Pancreas (tissue), 10 donors: ENCODE results near the gene STK24. TPM values are rescaled to one million over a fixed set of nuclear protein-coding genes. Genes with fewer than 3 reads are reported as not detected.
"Not testable (repeated sequence)": the region's sequence is repeated elsewhere in the genome, so short reads cannot be mapped to it uniquely, and the experiment has no call there.

ENCODE experiments used
- ATAC-seq, 4 donors: fragments of 200-7000 bp; cut with Tn5 transposase; one replicate each; pipeline versions ENCODE4 v1.8.0 to v1.9.1; 2020; ENCODE audit warnings: mild to moderate bottlenecking in 4 of 4, moderate library complexity in 4 of 4
- DNase-seq, 6 donors: peaks; one replicate each; pipeline ENCODE4 v3.0.0-alpha.2; 2020
- FAIRE-seq: peaks from 2 replicates; lab custom pipeline; 2012; peaks lifted over from hg19 to GRCh38; lab: Jason Lieb, UNC
- H3K27ac ChIP-seq, 4 donors: fragments of 200-600 bp; sonication (generic); 1 replicate in 3 of 4; 2 replicates in 1 of 4; pipeline versions ENCODE4 v1.5.0 to v1.8.0; 2020
- H3K27me3 ChIP-seq, 4 donors: fragments of 200-600 bp; one replicate each; pipeline ENCODE4 v1.8.0; 2021
- H3K36me3 ChIP-seq, 3 donors: fragments of 200-600 bp; sonication (generic) in 1 of 3; one replicate each; pipeline versions ENCODE4 v1.5.0 to v1.8.0; 2020 to 2021
- H3K4me1 ChIP-seq, 3 donors: fragments of 200-600 bp; one replicate each; pipeline ENCODE4 v1.8.0; 2021
- H3K4me3 ChIP-seq, 4 donors: fragments of 200-600 bp; sonication (generic) in 2 of 4; one replicate each; pipeline versions ENCODE4 v1.5.0 to v1.8.0; 2020 to 2021
- H3K9me3 ChIP-seq, 4 donors: fragments of 200-600 bp; one replicate each; pipeline ENCODE4 v1.8.0; 2021
- WGBS, 2 donors: extraction: QIAGEN DNeasy Blood & Tissue Kit; methylation state at CpG; one replicate each; pipeline ENCODE4 v1.1.7; 2013; 5-methylcytosine and 5-hydroxymethylcytosine counted together
- intact Hi-C, 3 donors: fragments of 100-400 bp; cut with DNase I; formaldehyde crosslinking; loops; one replicate each; pipeline versions ENCODE4 v1.11.1 to v1.14.2; 2022
- polyA plus RNA-seq, 2 donors: library from polyadenylated mRNA; stranded (reverse); fragments of 200-250 nt; gene quantifications; one replicate each; pipeline ENCODE4 v1.2.3, GENCODE V29; 2013
- total RNA-seq, 6 donors: library from RNA; stranded (reverse); fragmentation: NEBNext Ultra II Directional in 4 of 6; extraction: Animal tissue kit (Norgen Biotek cat#: 25700) in 4 of 6; gene quantifications; one replicate each; pipeline versions ENCODE4 v1.2.1 to v1.2.4, GENCODE V29; 2021 to 2023
- TF ChIP-seq, protein P1 (sequence below), 4 donors: fragments of 200-600 bp; sonication (generic) in 3 of 4; IDR thresholded peaks; one replicate each; pipeline versions ENCODE4 v1.5.0 to v1.8.0; 2021; ENCODE audit warnings: antibody characterized with exemption in 4 of 4
- donor health status: healthy with polysubstance abuse.
- donor health status: DM: no; HTN: no; CAD: no; lungs with moderate emphysema.
- donor health status: DM: no; HTN: no; CAD: no.
- donor health status: control.
- donor health status: control.
- donor health status: Bipolar disorder and iron deficiency.
- donor health status: DM: yes; HTN: yes; CAD: no.
- donor health status: DM: no; HTN: no; CAD: no.
- donor health status: DM: no; HTN: no; CAD: no.
- donor health status: DM: yes; HTN: yes; CAD: no.

Gene STK24
- total and polyA plus RNA-seq, 8 donors = 15.5 to 55.7 (median 37.4) TPM

DNA sequence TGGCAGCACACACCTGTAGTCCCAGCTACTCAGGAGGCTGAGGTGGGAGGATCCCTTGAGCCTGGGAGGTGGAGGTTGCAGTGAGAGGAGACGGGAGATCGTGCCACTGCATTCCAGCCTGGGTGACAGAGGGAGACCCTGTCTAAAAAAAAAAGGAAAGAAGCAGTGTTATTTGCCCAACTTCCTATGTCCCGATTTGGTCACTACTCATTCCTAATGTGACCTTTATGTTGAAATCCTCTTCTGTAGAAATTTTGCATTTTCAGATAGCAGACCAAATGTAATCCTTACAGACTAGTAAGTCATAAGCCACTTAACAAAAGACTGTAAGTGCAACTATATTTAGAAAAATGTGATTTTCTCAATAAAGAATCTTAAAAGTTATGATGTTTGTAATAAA lies 18.2 kb upstream of the STK24 start:
- Histone ChIP-seq H3K27me3 (no peaks in the 10 kb centered on the region), H3K4me3 (no peak overlapping the region), H3K9me3 (no peaks in the 10 kb centered on the region), H3K36me3 (no peaks in the 10 kb centered on the region), H3K27ac (no peak overlapping the region), H3K4me1 (peaks cover 0 to 13% (median 12%) of the 10 kb centered on the region in 3 donors)
- FAIRE-seq (no peak), ATAC-seq (peak in 1 of 4 donors; percentile 9), DNase-seq (no peak)
- 94 to 98% methylated on average over 3 of the region's 3 CpGs for WGBS, 2 donors
- intact Hi-C loops = no loop called here
- TF ChIP-seq, protein P1, sequence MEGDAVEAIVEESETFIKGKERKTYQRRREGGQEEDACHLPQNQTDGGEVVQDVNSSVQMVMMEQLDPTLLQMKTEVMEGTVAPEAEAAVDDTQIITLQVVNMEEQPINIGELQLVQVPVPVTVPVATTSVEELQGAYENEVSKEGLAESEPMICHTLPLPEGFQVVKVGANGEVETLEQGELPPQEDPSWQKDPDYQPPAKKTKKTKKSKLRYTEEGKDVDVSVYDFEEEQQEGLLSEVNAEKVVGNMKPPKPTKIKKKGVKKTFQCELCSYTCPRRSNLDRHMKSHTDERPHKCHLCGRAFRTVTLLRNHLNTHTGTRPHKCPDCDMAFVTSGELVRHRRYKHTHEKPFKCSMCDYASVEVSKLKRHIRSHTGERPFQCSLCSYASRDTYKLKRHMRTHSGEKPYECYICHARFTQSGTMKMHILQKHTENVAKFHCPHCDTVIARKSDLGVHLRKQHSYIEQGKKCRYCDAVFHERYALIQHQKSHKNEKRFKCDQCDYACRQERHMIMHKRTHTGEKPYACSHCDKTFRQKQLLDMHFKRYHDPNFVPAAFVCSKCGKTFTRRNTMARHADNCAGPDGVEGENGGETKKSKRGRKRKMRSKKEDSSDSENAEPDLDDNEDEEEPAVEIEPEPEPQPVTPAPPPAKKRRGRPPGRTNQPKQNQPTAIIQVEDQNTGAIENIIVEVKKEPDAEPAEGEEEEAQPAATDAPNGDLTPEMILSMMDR (IDR thresholded peaks at IDR 0.05) = no peak

DNA sequence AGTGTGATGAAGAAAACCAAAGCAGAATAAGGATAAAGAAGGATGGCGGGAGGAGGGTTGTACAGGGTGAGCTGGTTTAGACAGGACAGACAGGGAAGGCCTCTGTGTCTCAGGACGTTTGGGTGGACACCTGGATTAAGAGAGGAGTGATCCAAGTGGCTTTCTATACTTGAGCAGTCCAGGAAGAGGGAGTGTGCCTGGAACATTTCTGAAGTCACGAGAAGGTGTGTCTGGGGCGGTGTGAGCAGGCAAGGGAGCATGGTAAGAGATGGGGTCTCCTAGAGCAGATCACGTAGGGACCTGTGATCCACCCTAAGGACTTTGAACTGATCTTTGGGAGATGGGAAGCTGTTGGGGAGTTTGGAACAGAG lies 15.4 kb upstream of the STK24 start:
- no peak overlapping the region for H3K27ac ChIP-seq

DNA sequence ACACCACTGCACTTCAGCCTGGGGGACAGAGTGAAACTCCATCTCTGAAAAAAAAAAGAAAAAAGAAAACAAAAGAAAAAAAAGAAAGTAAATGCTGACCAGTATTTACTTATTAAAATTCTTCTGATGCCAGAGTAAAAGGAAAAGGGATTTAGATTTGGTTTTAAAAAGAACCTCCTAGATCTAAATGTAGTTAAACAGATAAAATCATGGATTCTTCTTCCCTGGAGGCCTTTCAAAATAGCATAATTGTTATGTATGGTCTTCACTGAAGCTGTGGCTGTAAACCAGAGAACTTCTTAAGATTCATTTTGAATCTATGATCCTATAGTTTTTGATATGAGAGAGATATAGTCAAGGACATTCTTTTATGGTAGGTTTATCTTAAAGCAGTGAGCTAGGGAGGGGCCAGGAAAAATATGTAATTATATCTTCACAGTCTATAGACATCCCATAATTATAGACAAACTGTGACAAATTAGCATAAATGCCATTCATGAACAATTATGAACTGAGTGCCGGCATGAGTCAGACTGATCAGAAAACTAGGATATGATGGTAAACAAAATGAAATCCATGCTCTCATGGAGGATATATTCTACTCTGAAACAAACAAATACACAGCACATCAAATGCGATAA lies 14.9 kb upstream of the STK24 start:
- 92 to 96% methylated on average over 2 of the region's 2 CpGs for WGBS, 2 donors

More for the DNA sequence above, 15.4 kb upstream of the STK24 start:
- TF ChIP-seq, protein P1 (IDR thresholded peaks at IDR 0.05) = no peak
- H3K36me3 ChIP-seq = no peaks in the 10 kb centered on the region
- no peak for DNase-seq
- no peaks in the 10 kb centered on the region for H3K4me1 ChIP-seq
- H3K4me3 ChIP-seq = no peak overlapping the region
- WGBS, 2 donors = 85 to 89% methylated on average over 5 of the region's 5 CpGs
- no peak for ATAC-seq
- intact Hi-C loops = no loop called here
- H3K27me3 ChIP-seq = no peaks in the 10 kb centered on the region
- no peaks in the 10 kb centered on the region for H3K9me3 ChIP-seq
- no peak for FAIRE-seq

DNA sequence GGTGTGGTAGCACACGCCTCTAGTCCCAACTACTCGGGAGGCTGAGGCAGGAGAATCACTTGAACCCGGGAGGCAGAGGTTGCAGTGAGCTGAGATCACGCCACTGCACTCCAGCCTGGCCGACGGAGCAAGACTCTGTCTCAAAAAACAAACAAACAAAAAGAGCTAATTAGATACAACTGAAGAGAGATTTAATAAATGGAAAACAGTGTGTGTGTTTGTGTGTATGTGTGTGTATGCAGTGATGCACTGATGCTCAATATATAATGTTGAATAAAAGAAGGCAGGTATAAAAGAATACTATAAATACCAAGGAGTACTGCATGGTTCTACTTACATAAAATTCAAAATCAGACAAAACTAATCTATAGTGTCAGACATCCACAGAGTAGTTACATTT lies 13.6 kb upstream of the STK24 start:
- WGBS, 2 donors = 92 to 100% methylated on average over 6 of the region's 6 CpGs
- H3K9me3 ChIP-seq, H3K4me1 ChIP-seq, H3K36me3 ChIP-seq, DNase-seq, H3K4me3 ChIP-seq, FAIRE-seq, intact Hi-C loops, H3K27ac ChIP-seq, ATAC-seq, H3K27me3 ChIP-seq: not testable (repeated sequence)

More for the DNA sequence above, 14.9 kb upstream of the STK24 start:
- Histone ChIP-seq H3K27ac (no peak overlapping the region), H3K4me1 (no peaks in the 10 kb centered on the region), H3K36me3 (no peaks in the 10 kb centered on the region), H3K4me3 (no peak overlapping the region), H3K9me3 (no peaks in the 10 kb centered on the region), H3K27me3 (no peaks in the 10 kb centered on the region)
- FAIRE-seq (no peak), DNase-seq (no peak), ATAC-seq (no peak)
- intact Hi-C loops = no loop called here
- TF ChIP-seq, protein P1 (IDR thresholded peaks at IDR 0.05) = no peak

DNA sequence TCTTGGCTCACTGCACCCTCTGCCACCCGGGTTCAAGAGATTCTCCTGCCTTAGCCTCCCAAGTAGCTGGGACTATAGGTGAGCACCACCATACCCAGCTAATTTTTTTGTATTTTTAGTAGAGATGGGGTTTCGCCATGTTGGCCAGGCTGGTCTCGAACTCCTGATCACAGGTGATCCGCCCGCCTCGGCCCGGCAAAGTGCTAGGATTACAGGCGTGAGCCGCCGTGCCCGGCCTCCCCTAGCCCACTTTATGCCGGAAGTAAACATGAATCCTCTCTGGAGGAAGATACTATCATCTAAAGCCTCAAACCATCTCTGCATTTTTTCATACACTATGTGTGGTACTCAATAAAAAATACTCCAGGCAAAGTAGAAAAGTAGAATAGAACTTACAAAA lies 12.6 kb upstream of the STK24 start:
- 85 to 98% methylated on average over 12 of the region's 12 CpGs for WGBS, 2 donors
- not testable (repeated sequence) for FAIRE-seq, H3K27me3 ChIP-seq, H3K27ac ChIP-seq, H3K36me3 ChIP-seq, DNase-seq, H3K4me3 ChIP-seq, ATAC-seq, H3K9me3 ChIP-seq, H3K4me1 ChIP-seq
- intact Hi-C loops = loop anchor here in 1 of 3 donors (10.0 kb wide), 1 partner anchor 55 kb away; no protein-coding TSS in a partner anchor
